NB4 (cell line): Measurements from ENCODE around the gene DPH6.

Source experiments
- CTCF ChIP-seq: IDR thresholded peaks from one replicate; pipeline ENCODE4 v1.5.1; 2012; ENCODE audit warnings: low read depth, low read length
- MAX ChIP-seq: IDR thresholded peaks from 2 replicates; pipeline ENCODE4 v1.6.1; 2011; ENCODE audit warnings: low read depth, low read length
- POLR2A ChIP-seq: IDR thresholded peaks from 2 replicates; pipeline ENCODE4 v1.6.1; 2011; ENCODE audit warnings: mild to moderate bottlenecking; ENCODE audit not compliant: insufficient read length; ENCODE audit errors: extremely low read depth

GRCh38 chr15:35471024-35471423 is 74.9 kb downstream of the DPH6 start:
- TF ChIP-seq CTCF (no peak), MAX (no peak), POLR2A (no peak)
